ENCODE measurements around the gene SCIN. TPM values are rescaled to one million over a fixed set of nuclear protein-coding genes. Genes with fewer than 3 reads are reported as not detected.
"Not testable (repeated sequence)": the region's sequence is repeated elsewhere in the genome, so short reads cannot be mapped to it uniquely, and the experiment has no call there.

SCIN gene
- total RNA-seq, 1 donor from 2014 or later, result 0.65 TPM

GRCh38 chr7:12687718-12688171 is 117.2 kb downstream of the SCIN start:
- peaks cover 38% of the 10 kb centered on the region for H3K4me1 Mint-ChIP-seq (ENCODE audit: low read depth)
- H3K4me3 Mint-ChIP-seq (ENCODE audit: unreplicated experiment), result peak overlapping the region; percentile 83
- no peaks in the 10 kb centered on the region for H3K36me3 Mint-ChIP-seq (ENCODE audit: low read depth)
- H3K27me3 Mint-ChIP-seq (ENCODE audit: low read depth), result no peaks in the 10 kb centered on the region
- no peaks in the 10 kb centered on the region for H3K9me3 Mint-ChIP-seq (ENCODE audit: low read depth)
- no peak for TF ChIP-seq CTCF (IDR thresholded peaks at IDR 0.05)
- H3K27ac Mint-ChIP-seq (ENCODE audit: unreplicated experiment), result peak overlapping the region; percentile 88
- DNase-seq (ENCODE audit: low spot score), result no peak

DNA sequence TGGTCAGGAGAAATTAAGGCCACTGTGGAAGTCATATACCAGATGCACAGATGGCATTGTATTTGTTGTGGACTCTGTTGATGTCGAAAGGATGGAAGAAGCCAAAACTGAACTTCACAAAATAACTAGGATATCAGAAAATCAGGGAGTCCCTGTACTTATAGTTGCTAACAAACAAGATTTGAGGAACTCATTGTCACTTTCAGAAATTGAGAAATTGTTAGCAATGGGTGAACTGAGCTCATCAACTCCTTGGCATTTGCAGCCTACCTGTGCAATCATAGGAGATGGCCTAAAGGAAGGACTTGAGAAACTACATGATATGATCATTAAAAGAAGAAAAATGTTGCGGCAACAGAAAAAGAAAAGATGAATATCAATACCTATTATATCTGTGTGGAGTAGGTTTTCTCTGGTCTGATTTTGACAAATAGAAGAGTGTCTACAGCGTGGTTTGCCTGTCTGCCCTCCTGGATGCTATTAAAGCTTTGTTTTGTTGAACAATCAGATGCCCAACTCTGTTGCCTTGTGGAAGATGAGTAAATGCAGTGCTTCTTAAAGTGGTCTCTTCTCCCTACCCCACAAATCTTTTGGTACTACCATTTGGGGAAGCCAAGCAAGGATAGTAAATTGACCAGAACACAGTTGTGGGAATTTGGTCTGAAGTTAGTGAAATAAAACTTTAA is 118.1 kb downstream of the SCIN start:
- H3K27me3 Mint-ChIP-seq (ENCODE audit: low read depth); H3K36me3 Mint-ChIP-seq (ENCODE audit: low read depth); H3K27ac Mint-ChIP-seq (ENCODE audit: unreplicated experiment); DNase-seq (ENCODE audit: low spot score); H3K9me3 Mint-ChIP-seq (ENCODE audit: low read depth): not testable (repeated sequence)
- Mint-ChIP-seq H3K4me3 (ENCODE audit: unreplicated experiment) (peak overlapping the region; percentile 83), H3K4me1 (ENCODE audit: low read depth) (peaks cover 38% of the 10 kb centered on the region)

DNA sequence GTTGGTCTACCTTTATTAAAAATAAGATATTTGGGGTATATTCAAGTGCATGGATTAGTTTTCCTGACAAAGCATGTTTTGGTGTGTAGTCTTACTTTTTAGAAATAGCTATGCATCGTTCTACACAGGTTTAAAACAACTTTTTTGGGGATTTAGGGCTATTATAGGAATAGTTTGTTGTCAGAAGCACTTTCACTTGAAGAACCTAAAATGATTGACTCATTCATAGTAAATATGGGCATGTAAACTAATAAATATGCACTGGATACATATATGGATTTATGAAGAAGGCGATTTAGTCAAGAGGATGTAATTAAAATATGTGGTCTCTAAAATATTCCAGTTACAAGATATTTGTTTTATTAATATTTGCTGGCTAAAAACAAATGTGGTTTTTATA is 118.9 kb downstream of the SCIN start:
- Mint-ChIP-seq H3K9me3 (ENCODE audit: low read depth) (no peaks in the 10 kb centered on the region), H3K4me3 (ENCODE audit: unreplicated experiment) (peak overlapping the region; percentile 83), H3K4me1 (ENCODE audit: low read depth) (peaks cover 38% of the 10 kb centered on the region), H3K36me3 (ENCODE audit: low read depth) (no peaks in the 10 kb centered on the region), H3K27ac (ENCODE audit: unreplicated experiment) (no peak overlapping the region), H3K27me3 (ENCODE audit: low read depth) (no peaks in the 10 kb centered on the region)
- no peak for DNase-seq (ENCODE audit: low spot score)
- TF ChIP-seq CTCF (IDR thresholded peaks at IDR 0.05), result no peak

GRCh38 chr7:12690041-12690878 is 119.7 kb downstream of the SCIN start:
- Mint-ChIP-seq H3K36me3 (ENCODE audit: low read depth) (no peaks in the 10 kb centered on the region), H3K4me3 (ENCODE audit: unreplicated experiment) (peak overlapping the region; percentile 83), H3K27me3 (ENCODE audit: low read depth) (no peaks in the 10 kb centered on the region), H3K27ac (ENCODE audit: unreplicated experiment) (no peak overlapping the region), H3K4me1 (ENCODE audit: low read depth) (peaks cover 38% of the 10 kb centered on the region), H3K9me3 (ENCODE audit: low read depth) (no peaks in the 10 kb centered on the region)
- no peak for DNase-seq (ENCODE audit: low spot score)
- TF ChIP-seq CTCF (IDR thresholded peaks at IDR 0.05), result no peak

- not testable (repeated sequence) for H3K9me3 Mint-ChIP-seq (ENCODE audit: low read depth); H3K27me3 Mint-ChIP-seq (ENCODE audit: low read depth); H3K36me3 Mint-ChIP-seq (ENCODE audit: low read depth); H3K27ac Mint-ChIP-seq (ENCODE audit: unreplicated experiment); H3K4me3 Mint-ChIP-seq (ENCODE audit: unreplicated experiment); DNase-seq (ENCODE audit: low spot score)
- H3K4me1 Mint-ChIP-seq (ENCODE audit: low read depth), result peaks cover 33% of the 10 kb centered on the region
These were observed 120.9 kb downstream of the SCIN start for GRCh38 chr7:12691388-12691787.

- no peak for DNase-seq (ENCODE audit: low spot score)
- Mint-ChIP-seq H3K9me3 (ENCODE audit: low read depth) (no peaks in the 10 kb centered on the region), H3K4me1 (ENCODE audit: low read depth) (peaks cover 33% of the 10 kb centered on the region), H3K27ac (ENCODE audit: unreplicated experiment) (no peak overlapping the region), H3K27me3 (ENCODE audit: low read depth) (no peaks in the 10 kb centered on the region), H3K4me3 (ENCODE audit: unreplicated experiment) (no peak overlapping the region), H3K36me3 (ENCODE audit: low read depth) (no peaks in the 10 kb centered on the region)
- TF ChIP-seq CTCF (IDR thresholded peaks at IDR 0.05), result no peak
These were observed 121.5 kb downstream of the SCIN start for GRCh38 chr7:12692035-12692434.
